Small intestine (tissue), 4 donors: Measurements from ENCODE around the gene CD58. TPM values are rescaled to one million over a fixed set of nuclear protein-coding genes. Genes with fewer than 3 reads are reported as not detected.

Experiments
- polyA plus RNA-seq, 4 donors: library from polyadenylated mRNA; stranded (reverse) in 3 of 4; unstranded in 1 of 4; fragments of 200-250 nt in 3 of 4; fragments of 120-200 nt in 1 of 4; gene quantifications; one replicate each; pipeline versions ENCODE4 v1.2.1 to v1.2.3, GENCODE V29; 2013
- donor health status: healthy with polysubstance abuse.
- donor health status: Bipolar disorder and iron deficiency.
- donor health status: healthy.

Gene CD58
- polyA plus RNA-seq, 4 donors: 28.4 to 40.8 (median 29.6) TPM

Other genes starting within 250 kb of the CD58 start
- gene ATP1A1, start 197.8 kb downstream of the CD58 start, polyA plus RNA-seq: 1,000 to 10,000 TPM in 3 of 4 donors, 100 to 1,000 TPM in 1; 921 to 1,048 (median 1,035) TPM
- 10 to 100 TPM in 1 of 4 donors, 1 to 10 TPM in 3; 5.4 to 44.8 (median 7.0) TPM for gene IGSF3, start 96.7 kb upstream of the CD58 start, polyA plus RNA-seq
- gene CD2, start 183.4 kb upstream of the CD58 start, polyA plus RNA-seq: 10 to 100 TPM in 1 of 4 donors, 1 to 10 TPM in 3; 2.1 to 14.9 (median 5.1) TPM